Measurements from ENCODE around the gene YY1.
A peak's percentile ranks its signal among the peaks of the same experiment; 100 is the strongest.

The YY1 gene

GRCh38 chr14:100306101-100306997, 67.4 kb downstream of the YY1 start, which contains the start of gene SLC25A29 (continued):
- TF ChIP-seq, protein P1, sequence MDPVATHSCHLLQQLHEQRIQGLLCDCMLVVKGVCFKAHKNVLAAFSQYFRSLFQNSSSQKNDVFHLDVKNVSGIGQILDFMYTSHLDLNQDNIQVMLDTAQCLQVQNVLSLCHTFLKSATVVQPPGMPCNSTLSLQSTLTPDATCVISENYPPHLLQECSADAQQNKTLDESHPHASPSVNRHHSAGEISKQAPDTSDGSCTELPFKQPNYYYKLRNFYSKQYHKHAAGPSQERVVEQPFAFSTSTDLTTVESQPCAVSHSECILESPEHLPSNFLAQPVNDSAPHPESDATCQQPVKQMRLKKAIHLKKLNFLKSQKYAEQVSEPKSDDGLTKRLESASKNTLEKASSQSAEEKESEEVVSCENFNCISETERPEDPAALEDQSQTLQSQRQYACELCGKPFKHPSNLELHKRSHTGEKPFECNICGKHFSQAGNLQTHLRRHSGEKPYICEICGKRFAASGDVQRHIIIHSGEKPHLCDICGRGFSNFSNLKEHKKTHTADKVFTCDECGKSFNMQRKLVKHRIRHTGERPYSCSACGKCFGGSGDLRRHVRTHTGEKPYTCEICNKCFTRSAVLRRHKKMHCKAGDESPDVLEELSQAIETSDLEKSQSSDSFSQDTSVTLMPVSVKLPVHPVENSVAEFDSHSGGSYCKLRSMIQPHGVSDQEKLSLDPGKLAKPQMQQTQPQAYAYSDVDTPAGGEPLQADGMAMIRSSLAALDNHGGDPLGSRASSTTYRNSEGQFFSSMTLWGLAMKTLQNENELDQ (tag by site-specific recombination; IDR thresholded peaks at IDR 0.05; ENCODE audit: low read depth), result no peak
- TF ChIP-seq PATZ1 (tag by site-specific recombination; IDR thresholded peaks at IDR 0.05) (peak; percentile 32; the same call in 1 of the 2 replicates), BCL11B (tag by site-specific recombination; IDR thresholded peaks at IDR 0.05; ENCODE audit: low read depth) (peak; percentile 36; the same call in 1 of the 2 replicates), ZNF664 (tag by site-specific recombination; IDR thresholded peaks at IDR 0.05) (no peak), ZNF776 (tag by site-specific recombination; IDR thresholded peaks at IDR 0.05; ENCODE audit: borderline replicate concordance) (no peak), ZSCAN30 (tag by site-specific recombination; IDR thresholded peaks at IDR 0.05) (0 out of 2 replicates have a peak, but pooled peaks have one; percentile 44), ZNF174 (tag by site-specific recombination; IDR thresholded peaks at IDR 0.05) (no peak), HOXA7 (CRISPR knock-in tag; IDR thresholded peaks at IDR 0.05; ENCODE audit: borderline replicate concordance) (no peak), ZNF112 (tag by site-specific recombination; IDR thresholded peaks at IDR 0.05) (no peak), SP7 (tag by site-specific recombination; IDR thresholded peaks at IDR 0.05) (peak; percentile 64; the same call in 1 of the 2 replicates), ZNF398 (tag by site-specific recombination; IDR thresholded peaks at IDR 0.05) (no peak; the same call in 1 of the 2 replicates), ZNF324 (tag by site-specific recombination; IDR thresholded peaks at IDR 0.05) (no peak), ZBTB1 (tag by site-specific recombination; IDR thresholded peaks at IDR 0.05) (no peak), ZNF76 (tag by site-specific recombination; IDR thresholded peaks at IDR 0.05; ENCODE audit: borderline replicate concordance, low read depth) (peak; percentile 30; the same call in 1 of the 2 replicates), ZNF677 (tag by site-specific recombination; IDR thresholded peaks at IDR 0.05) (peak; percentile 22; the same call in 1 of the 2 replicates), ZNF248 (tag by site-specific recombination; IDR thresholded peaks at IDR 0.05) (no peak), ZNF280C (tag by site-specific recombination; IDR thresholded peaks at IDR 0.05) (no peak)
- TF ChIP-seq, protein P2, sequence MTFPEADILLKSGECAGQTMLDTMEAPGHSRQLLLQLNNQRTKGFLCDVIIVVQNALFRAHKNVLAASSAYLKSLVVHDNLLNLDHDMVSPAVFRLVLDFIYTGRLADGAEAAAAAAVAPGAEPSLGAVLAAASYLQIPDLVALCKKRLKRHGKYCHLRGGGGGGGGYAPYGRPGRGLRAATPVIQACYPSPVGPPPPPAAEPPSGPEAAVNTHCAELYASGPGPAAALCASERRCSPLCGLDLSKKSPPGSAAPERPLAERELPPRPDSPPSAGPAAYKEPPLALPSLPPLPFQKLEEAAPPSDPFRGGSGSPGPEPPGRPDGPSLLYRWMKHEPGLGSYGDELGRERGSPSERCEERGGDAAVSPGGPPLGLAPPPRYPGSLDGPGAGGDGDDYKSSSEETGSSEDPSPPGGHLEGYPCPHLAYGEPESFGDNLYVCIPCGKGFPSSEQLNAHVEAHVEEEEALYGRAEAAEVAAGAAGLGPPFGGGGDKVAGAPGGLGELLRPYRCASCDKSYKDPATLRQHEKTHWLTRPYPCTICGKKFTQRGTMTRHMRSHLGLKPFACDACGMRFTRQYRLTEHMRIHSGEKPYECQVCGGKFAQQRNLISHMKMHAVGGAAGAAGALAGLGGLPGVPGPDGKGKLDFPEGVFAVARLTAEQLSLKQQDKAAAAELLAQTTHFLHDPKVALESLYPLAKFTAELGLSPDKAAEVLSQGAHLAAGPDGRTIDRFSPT (tag by site-specific recombination; IDR thresholded peaks at IDR 0.05), result no peak
- TF ChIP-seq, protein P3, sequence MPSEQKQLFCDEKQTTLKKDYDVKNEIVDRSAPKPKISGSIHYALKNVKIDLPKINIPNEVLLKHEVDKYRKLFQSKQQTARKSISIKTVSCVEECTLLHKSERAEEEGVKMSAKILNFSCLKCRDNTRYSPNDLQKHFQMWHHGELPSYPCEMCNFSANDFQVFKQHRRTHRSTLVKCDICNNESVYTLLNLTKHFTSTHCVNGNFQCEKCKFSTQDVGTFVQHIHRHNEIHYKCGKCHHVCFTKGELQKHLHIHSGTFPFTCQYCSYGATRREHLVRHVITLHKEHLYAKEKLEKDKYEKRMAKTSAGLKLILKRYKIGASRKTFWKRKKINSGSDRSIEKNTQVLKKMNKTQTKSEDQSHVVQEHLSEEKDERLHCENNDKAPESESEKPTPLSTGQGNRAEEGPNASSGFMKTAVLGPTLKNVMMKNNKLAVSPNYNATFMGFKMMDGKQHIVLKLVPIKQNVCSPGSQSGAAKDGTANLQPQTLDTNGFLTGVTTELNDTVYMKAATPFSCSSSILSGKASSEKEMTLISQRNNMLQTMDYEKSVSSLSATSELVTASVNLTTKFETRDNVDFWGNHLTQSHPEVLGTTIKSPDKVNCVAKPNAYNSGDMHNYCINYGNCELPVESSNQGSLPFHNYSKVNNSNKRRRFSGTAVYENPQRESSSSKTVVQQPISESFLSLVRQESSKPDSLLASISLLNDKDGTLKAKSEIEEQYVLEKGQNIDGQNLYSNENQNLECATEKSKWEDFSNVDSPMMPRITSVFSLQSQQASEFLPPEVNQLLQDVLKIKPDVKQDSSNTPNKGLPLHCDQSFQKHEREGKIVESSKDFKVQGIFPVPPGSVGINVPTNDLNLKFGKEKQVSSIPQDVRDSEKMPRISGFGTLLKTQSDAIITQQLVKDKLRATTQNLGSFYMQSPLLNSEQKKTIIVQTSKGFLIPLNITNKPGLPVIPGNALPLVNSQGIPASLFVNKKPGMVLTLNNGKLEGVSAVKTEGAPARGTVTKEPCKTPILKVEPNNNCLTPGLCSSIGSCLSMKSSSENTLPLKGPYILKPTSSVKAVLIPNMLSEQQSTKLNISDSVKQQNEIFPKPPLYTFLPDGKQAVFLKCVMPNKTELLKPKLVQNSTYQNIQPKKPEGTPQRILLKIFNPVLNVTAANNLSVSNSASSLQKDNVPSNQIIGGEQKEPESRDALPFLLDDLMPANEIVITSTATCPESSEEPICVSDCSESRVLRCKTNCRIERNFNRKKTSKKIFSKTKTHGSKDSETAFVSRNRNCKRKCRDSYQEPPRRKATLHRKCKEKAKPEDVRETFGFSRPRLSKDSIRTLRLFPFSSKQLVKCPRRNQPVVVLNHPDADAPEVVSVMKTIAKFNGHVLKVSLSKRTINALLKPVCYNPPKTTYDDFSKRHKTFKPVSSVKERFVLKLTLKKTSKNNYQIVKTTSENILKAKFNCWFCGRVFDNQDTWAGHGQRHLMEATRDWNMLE (tag by site-specific recombination; conservative IDR thresholded peaks at IDR 0.05; ENCODE audit: low read depth), result no peak

Measured in HEK293 (cell line).